HUES6 (cell line): ENCODE measurements around the gene PCNX4.

Experiments used
- H3K27ac ChIP-seq: 2 replicates; pipeline ENCODE4 v1.7.0; 2013; ENCODE audit warnings: low read depth, mild to moderate bottlenecking, low read length, inconsistent platforms
- H3K27me3 ChIP-seq: 2 replicates; pipeline ENCODE4 v1.6.1; 2013; ENCODE audit warnings: low read length; ENCODE audit not compliant: control insufficient read depth, insufficient read depth
- H3K36me3 ChIP-seq: 2 replicates; pipeline ENCODE4 v1.6.1; 2013; ENCODE audit warnings: low read length; ENCODE audit not compliant: control insufficient read depth, insufficient read depth
- H3K4me1 ChIP-seq: 2 replicates; pipeline ENCODE4 v1.6.1; 2013; ENCODE audit warnings: low read length; ENCODE audit not compliant: control insufficient read depth, insufficient read depth
- H3K4me3 ChIP-seq: 2 replicates; pipeline ENCODE4 v1.5.1; 2013; ENCODE audit warnings: low read depth, low read length
- H3K9ac ChIP-seq: one replicate; pipeline ENCODE4 v1.6.1; 2013; ENCODE audit warnings: mild to moderate bottlenecking, low read length
- H3K9me3 ChIP-seq: 2 replicates; pipeline ENCODE4 v1.6.1; 2013; ENCODE audit warnings: low read depth, low read length; ENCODE audit not compliant: control insufficient read depth, insufficient read depth

Gene PCNX4

DNA sequence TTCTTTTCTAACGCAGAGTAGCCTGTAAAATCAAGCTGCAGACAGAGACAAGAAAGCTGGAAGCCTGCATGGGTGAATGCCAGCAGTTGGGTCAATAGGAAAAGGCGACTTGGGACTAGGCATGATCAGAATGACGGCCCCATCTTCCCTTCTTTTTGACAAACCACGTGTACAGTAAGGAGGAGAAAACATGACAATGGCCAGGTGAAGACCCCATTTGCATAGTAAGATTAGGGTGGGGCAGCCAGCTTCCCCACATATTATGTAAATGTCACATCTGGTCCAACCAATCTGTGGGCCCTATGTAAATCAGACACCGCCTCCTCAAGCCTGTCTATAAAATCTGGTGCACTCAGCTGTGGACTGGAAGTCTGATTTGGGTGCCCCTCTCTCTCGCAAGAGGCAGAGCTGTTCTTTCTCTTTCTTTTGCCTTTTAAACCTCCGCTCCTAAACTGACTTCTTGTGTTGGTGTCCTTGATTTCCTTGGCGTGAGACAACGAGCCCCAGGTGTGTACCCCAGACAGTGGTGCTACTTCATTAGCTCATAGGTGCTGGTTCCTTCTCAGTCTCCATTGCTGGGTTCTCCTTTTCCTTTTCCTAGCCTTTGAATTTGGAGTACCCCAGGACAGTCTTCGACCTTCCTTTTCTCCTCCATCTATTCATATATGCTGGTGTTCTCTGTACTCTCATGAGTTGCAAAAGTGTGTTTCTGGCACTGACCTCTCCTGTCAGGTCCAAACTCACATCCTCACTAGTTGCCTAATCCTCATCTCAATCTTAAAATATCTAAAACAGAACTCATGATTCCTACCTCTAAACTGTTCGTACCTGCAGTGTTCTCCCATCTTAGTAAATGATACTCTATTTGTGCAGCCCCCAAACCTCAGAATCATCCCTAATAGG lies 82.9 kb downstream of the PCNX4 start:
- no peak overlapping the region for H3K4me3 ChIP-seq
- no peaks in the 10 kb centered on the region; the same call in 1 of the 2 replicates for H3K4me1 ChIP-seq
- no peak overlapping the region for H3K9ac ChIP-seq
- no peaks in the 10 kb centered on the region for H3K36me3 ChIP-seq
- H3K27ac ChIP-seq, result no peak overlapping the region
- H3K9me3 ChIP-seq, result peaks cover 15% of the 10 kb centered on the region
- no peaks in the 10 kb centered on the region for H3K27me3 ChIP-seq

DNA sequence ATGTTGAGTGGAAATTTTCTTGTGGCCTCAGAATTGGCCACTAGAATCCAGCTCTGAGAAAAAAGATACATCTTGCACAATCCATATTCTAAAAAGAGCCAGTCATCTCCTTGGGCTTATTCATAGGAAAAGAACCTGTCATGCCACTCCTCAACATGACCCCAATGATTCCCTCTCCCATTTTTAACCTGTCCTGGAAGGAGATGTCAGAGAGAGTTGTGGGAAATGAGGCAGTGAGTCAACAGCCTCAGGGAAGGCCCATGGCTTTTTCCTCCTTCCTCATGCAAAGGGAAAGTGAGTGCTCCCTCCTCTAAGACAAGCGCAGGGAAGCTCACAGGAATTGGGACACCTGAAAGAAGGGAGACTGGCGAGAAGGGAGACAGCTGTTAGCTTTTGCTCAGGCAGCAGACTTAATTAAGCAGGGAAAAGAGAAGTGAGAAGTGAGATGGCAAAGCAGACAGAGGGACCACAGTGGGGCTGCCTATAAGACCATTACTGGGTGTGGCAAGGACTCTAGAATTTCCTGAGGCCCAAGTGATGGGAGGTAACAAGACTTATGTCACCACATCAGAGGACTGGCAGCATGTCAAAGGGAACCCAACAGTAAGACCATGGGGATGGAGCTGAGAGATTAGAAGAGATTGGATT lies 83.7 kb downstream of the PCNX4 start:
- Histone ChIP-seq H3K27ac (no peak overlapping the region), H3K36me3 (no peaks in the 10 kb centered on the region), H3K9ac (no peak overlapping the region), H3K27me3 (no peaks in the 10 kb centered on the region), H3K9me3 (peaks cover 15% of the 10 kb centered on the region), H3K4me1 (no peaks in the 10 kb centered on the region; the same call in 1 of the 2 replicates), H3K4me3 (no peak overlapping the region)

- Histone ChIP-seq H3K9me3 (peaks cover 8% of the 10 kb centered on the region; the same call in 1 of the 2 replicates), H3K9ac (no peak overlapping the region), H3K4me3 (no peak overlapping the region), H3K27me3 (no peaks in the 10 kb centered on the region), H3K4me1 (no peaks in the 10 kb centered on the region; the same call in 1 of the 2 replicates), H3K36me3 (no peaks in the 10 kb centered on the region), H3K27ac (no peak overlapping the region)
Observed at GRCh38 chr14:60178164-60178563, 86.4 kb downstream of the PCNX4 start.

DNA sequence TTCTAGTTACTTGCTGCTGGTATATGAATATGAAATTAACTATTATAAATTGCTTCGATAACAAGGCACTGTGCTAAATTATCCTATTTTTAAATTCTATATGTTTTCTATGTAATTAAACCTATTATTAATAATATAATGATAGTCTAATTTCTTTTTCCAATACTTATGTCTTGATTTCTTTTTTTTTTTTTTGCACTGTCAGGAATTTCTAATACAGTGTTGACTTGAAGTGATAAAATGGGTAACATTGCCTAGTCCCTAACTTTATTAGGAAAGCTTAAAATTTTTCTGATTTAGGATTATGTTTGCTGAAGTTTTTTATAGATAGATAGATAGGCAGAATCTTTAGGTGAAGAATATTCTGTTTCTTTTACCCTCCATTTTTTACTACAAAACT lies 87.1 kb downstream of the PCNX4 start:
- H3K27me3 ChIP-seq, result no peaks in the 10 kb centered on the region
- H3K9ac ChIP-seq, result no peak overlapping the region
- H3K27ac ChIP-seq, result no peak overlapping the region
- H3K4me3 ChIP-seq, result no peak overlapping the region
- H3K9me3 ChIP-seq, result peaks cover 8% of the 10 kb centered on the region; the same call in 1 of the 2 replicates
- H3K4me1 ChIP-seq, result no peaks in the 10 kb centered on the region; the same call in 1 of the 2 replicates
- H3K36me3 ChIP-seq, result no peaks in the 10 kb centered on the region

DNA sequence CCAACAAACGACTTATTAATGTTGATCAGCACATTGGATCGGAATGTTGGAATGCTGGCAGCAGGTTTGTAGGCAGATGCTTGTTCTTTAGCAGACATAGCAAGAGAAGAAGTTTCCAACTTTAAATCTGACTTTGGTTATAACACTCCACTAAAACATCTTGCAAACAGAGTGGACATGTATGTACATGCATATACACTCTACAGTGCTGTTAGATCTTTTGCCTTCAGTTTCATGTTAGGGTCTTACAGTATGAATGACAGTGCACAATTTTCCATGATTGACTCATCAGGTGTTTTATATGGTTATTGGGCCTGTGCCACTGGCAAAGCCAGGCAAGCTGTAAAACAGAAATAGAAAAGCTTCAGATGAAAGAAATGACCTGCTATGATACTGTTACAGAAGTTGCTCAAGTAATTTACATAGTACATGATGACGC lies 87.7 kb downstream of the PCNX4 start:
- H3K4me1 ChIP-seq, result 0 out of 2 replicates have a peak, but pooled peaks cover under 1% of the 10 kb centered on the region
- no peaks in the 10 kb centered on the region for H3K27me3 ChIP-seq
- H3K27ac ChIP-seq, result no peak overlapping the region
- H3K36me3 ChIP-seq, result no peaks in the 10 kb centered on the region
- H3K9me3 ChIP-seq, result peaks cover 8% of the 10 kb centered on the region; the same call in 1 of the 2 replicates
- H3K4me3 ChIP-seq, result no peak overlapping the region
- no peak overlapping the region for H3K9ac ChIP-seq

- H3K4me1 ChIP-seq, result peaks cover 11% of the 10 kb centered on the region
- H3K27ac ChIP-seq, result no peak overlapping the region
- no peaks in the 10 kb centered on the region for H3K27me3 ChIP-seq
- H3K36me3 ChIP-seq, result no peaks in the 10 kb centered on the region
- H3K9me3 ChIP-seq, result peaks cover 6% of the 10 kb centered on the region; the same call in 1 of the 2 replicates
- H3K4me3 ChIP-seq, result no peak overlapping the region
- no peak overlapping the region for H3K9ac ChIP-seq
Observed at GRCh38 chr14:60183138-60183537, 91.4 kb downstream of the PCNX4 start.

DNA sequence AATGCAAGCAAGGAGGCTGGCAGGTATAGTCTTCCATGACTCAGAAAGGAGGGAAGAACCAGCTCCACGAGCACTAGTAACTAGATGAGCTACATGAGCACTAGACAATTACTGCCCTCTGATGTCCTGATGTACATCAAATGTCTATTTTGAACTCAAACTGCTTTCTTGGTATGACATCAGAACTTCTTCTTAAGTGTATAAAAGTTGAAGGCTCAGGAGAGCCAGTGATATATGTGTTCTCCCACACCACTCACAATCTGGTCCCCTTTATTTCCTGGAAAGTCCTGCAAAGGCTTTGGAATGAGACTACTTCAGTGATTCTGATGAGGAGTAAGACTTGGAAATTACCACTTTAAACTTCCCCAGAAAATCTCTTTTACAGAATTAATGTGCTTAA lies 92.0 kb downstream of the PCNX4 start:
- no peaks in the 10 kb centered on the region for H3K27me3 ChIP-seq
- H3K9me3 ChIP-seq, result 0 out of 2 replicates have a peak, but pooled peaks cover 3% of the 10 kb centered on the region
- no peak overlapping the region for H3K9ac ChIP-seq
- peaks cover 11% of the 10 kb centered on the region for H3K4me1 ChIP-seq
- no peak overlapping the region for H3K4me3 ChIP-seq
- H3K27ac ChIP-seq, result no peak overlapping the region
- no peaks in the 10 kb centered on the region for H3K36me3 ChIP-seq

DNA sequence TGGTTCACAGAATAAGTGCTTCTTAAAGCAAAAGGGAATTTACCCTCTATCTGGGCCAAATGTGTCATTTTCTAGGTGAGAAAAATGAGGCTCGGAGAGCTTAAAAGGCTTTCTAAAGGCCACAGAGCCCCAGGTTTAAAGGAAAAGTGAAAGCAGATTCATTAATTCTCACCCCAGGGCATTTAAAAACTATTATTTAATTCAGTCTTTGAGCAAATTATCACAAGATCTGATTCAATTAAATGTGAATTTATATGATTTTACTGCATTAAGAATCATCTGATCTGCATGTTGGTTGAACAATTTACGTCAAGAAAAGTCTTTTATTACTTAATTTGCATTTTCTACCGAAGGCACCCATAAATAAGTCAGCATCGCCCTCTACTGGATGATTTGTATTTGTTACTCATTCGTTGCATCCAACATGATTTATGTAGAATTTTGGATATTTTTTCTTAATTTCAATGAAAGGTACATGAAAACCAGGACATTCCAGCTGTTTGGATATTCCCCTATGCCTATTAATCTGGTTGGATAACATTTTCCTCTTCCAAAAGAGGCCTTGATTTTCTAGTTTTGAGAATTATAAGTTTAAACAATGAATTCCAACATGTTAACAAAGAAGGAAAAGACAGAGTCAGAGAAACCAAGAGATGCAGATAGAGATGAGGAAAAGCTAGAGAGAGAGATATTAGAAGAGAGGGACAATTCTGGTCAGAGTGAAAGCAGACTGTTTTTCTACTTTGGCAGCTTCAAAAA lies 92.6 kb downstream of the PCNX4 start:
- no peaks in the 10 kb centered on the region for H3K27me3 ChIP-seq
- no peak overlapping the region for H3K27ac ChIP-seq
- no peak overlapping the region for H3K9ac ChIP-seq

DNA sequence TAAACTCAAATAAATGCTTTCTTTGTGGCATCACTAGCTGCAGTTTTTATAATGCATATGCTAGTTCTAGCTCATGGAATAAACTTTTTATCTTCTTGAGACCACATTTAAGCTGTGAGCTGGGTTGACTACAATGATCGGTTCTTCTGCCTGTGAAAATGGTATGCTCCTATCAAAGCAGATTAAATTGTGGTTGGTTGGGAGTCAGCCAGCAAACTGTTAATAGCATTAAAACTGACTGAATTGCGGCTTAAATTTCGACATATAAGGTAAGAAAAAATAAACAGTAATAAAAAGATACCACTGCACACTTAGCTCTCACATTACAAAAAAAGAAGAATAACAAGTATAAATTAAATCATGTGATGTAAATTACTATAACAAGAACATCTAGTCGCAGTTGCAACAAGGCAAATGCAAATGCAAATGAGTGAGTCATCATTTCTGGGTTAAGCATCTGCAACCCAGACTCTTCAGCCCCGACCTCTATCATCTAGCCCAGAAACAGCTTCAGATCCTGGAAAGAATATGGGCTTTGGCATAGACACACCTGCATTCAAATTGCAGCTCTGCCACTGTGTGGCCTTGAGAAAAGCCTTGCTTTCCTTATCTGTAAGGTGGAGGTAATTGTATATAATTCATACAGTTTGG lies 93.3 kb downstream of the PCNX4 start:
- peaks cover 11% of the 10 kb centered on the region for H3K4me1 ChIP-seq
- no peaks in the 10 kb centered on the region for H3K9me3 ChIP-seq
- no peak overlapping the region for H3K9ac ChIP-seq
- no peaks in the 10 kb centered on the region for H3K36me3 ChIP-seq
- H3K27ac ChIP-seq, result no peak overlapping the region
- no peaks in the 10 kb centered on the region for H3K27me3 ChIP-seq
- no peak overlapping the region for H3K4me3 ChIP-seq

More for the DNA sequence above, 92.6 kb downstream of the PCNX4 start:
- Histone ChIP-seq H3K4me1 (peaks cover 11% of the 10 kb centered on the region), H3K4me3 (peak overlapping the region; percentile 32), H3K9me3 (0 out of 2 replicates have a peak, but pooled peaks cover 2% of the 10 kb centered on the region), H3K36me3 (no peaks in the 10 kb centered on the region)

GRCh38 chr14:60188115-60188514 lies 96.4 kb downstream of the PCNX4 start:
- Histone ChIP-seq H3K36me3 (no peaks in the 10 kb centered on the region), H3K4me3 (no peak overlapping the region), H3K9me3 (no peaks in the 10 kb centered on the region), H3K4me1 (peaks cover 11% of the 10 kb centered on the region), H3K9ac (no peak overlapping the region), H3K27ac (no peak overlapping the region), H3K27me3 (no peaks in the 10 kb centered on the region)
